Rectal smooth muscle tissue (tissue), 1 donor: ENCODE data around the gene JMJD1C.

Source experiments
- H3K27ac ChIP-seq: one replicate; pipeline ENCODE4 v1.7.0; 2013; ENCODE audit warnings: low read depth, low read length, inconsistent platforms
- H3K27me3 ChIP-seq: one replicate; pipeline ENCODE4 v1.7.0; 2013; ENCODE audit warnings: low read length; ENCODE audit not compliant: control insufficient read depth, insufficient read depth
- H3K36me3 ChIP-seq: one replicate; pipeline ENCODE4 v1.7.0; 2013; ENCODE audit warnings: low read length; ENCODE audit not compliant: control insufficient read depth, insufficient read depth
- H3K4me1 ChIP-seq: one replicate; pipeline ENCODE4 v1.7.0; 2013; ENCODE audit warnings: low read length; ENCODE audit not compliant: control insufficient read depth, insufficient read depth
- H3K4me3 ChIP-seq: one replicate; pipeline ENCODE4 v1.7.0; 2013; ENCODE audit warnings: low read length
- H3K9ac ChIP-seq: one replicate; pipeline ENCODE4 v1.7.0; 2013; ENCODE audit warnings: low read length

The JMJD1C gene

GRCh38 chr10:63452524-63452923, 13.3 kb downstream of the JMJD1C start:
- Histone ChIP-seq H3K9ac (no peak overlapping the region), H3K4me3 (no peak overlapping the region), H3K27ac (no peak overlapping the region), H3K36me3 (no peaks in the 10 kb centered on the region), H3K27me3 (no peaks in the 10 kb centered on the region), H3K4me1 (peaks cover 3% of the 10 kb centered on the region)

DNA sequence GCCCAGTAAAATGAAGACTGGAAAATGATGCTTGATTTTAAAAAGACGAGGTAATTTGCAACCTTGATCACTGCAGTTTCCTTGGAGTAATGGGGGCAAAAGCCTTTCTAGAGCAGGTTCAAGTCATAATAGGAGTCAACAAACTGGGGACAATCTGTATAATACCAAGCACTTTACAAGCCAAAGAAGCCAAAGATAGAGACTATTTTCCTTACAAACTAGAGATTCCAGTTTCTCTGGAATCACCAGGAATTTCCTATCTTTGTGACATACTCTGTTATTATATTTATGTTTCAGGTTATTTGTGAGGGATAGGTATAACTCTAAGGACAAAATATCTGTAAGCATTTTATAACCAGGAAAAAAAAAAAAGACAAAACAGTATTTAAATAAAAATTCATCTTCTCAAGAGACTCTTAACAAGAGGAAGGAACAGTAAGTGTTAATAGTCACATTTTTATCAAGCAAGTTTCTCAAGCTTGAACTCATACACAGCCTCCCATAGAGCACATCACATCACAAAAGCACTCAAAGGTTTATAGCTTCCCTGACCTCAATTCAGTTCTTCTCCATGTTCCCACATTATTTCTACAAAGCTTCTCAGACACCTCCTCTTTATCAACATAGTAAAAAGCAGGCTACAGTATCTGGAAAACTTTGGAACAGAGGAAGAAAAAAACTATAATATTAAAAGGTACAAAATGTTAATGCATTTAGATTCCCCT, 18.9 kb downstream of the JMJD1C start:
- Histone ChIP-seq H3K27ac (no peak overlapping the region), H3K4me3 (no peak overlapping the region), H3K36me3 (no peaks in the 10 kb centered on the region), H3K4me1 (peaks cover 2% of the 10 kb centered on the region), H3K27me3 (no peaks in the 10 kb centered on the region), H3K9ac (no peak overlapping the region)

DNA sequence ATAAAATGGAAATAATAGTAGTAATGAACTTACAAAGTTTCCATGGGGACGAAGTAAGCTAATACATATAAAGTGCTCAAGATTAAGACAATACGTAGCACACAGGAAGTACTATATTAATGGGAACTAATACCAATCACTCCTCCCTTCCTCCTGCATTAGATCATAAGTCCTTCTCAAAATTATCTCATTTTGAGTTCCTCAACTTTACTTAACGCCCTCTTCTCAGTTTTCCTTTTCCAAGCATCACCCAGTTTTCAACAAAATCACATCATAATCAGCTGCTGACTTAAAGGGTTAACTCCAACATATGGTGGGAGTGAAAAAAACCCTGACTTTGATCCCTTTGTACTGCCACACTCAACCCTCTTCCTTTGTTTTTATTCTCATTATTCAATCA, 24.4 kb downstream of the JMJD1C start:
- Histone ChIP-seq H3K36me3 (no peaks in the 10 kb centered on the region), H3K4me1 (peaks cover 6% of the 10 kb centered on the region), H3K27ac (no peak overlapping the region), H3K9ac (no peak overlapping the region), H3K27me3 (no peaks in the 10 kb centered on the region), H3K4me3 (no peak overlapping the region)

DNA sequence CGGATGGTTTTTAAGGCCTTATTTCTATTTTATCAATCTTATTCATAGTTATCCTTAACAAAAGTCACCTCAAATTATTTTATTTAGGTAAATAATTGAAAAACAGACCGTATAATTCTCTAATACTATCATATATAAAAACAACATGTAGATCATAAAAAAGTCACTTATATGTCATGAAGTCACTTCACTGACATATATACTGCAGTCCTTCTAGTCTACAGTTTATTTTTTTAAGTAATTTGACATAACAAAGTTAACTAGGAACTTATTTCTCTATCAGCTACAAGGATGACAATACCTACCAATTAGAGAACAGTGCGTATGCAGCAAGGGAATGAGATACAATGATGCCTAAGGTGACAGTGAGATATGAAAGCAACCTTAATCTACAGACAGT, 26.2 kb downstream of the JMJD1C start:
- Histone ChIP-seq H3K4me1 (peaks cover 8% of the 10 kb centered on the region), H3K4me3 (no peak overlapping the region), H3K9ac (no peak overlapping the region), H3K27ac (no peak overlapping the region), H3K27me3 (no peaks in the 10 kb centered on the region), H3K36me3 (no peaks in the 10 kb centered on the region)

GRCh38 chr10:63438506-63439498, 27.0 kb downstream of the JMJD1C start:
- H3K4me1 ChIP-seq: peaks cover 8% of the 10 kb centered on the region
- no peaks in the 10 kb centered on the region for H3K36me3 ChIP-seq
- no peak overlapping the region for H3K9ac ChIP-seq
- H3K4me3 ChIP-seq: no peak overlapping the region
- H3K27me3 ChIP-seq: no peaks in the 10 kb centered on the region
- H3K27ac ChIP-seq: no peak overlapping the region

GRCh38 chr10:63437116-63437949, 28.4 kb downstream of the JMJD1C start:
- Histone ChIP-seq H3K4me3 (no peak overlapping the region), H3K27ac (no peak overlapping the region), H3K4me1 (peaks cover 8% of the 10 kb centered on the region), H3K27me3 (no peaks in the 10 kb centered on the region), H3K36me3 (no peaks in the 10 kb centered on the region), H3K9ac (no peak overlapping the region)

DNA sequence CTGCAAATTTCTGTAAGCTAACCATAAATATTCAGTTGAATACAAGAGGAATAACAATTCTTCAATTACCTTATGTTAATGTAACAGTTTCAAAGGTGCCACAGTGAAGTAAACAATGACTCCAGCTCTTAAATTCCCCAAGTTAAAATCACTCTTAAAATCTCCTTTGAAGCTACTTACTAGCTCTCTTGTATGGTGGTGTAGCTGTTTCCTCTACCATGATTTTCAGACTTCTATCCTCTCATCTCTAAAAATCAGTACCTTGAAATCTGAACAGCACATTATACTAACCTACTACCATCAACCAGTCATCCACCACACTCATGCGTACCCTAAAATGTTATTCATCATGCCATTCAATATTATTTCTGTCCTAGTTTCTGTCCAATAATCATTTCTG, 29.6 kb downstream of the JMJD1C start:
- no peaks in the 10 kb centered on the region for H3K36me3 ChIP-seq
- H3K27ac ChIP-seq: no peak overlapping the region
- no peak overlapping the region for H3K9ac ChIP-seq
- H3K4me1 ChIP-seq: peaks cover 8% of the 10 kb centered on the region
- no peak overlapping the region for H3K4me3 ChIP-seq
- H3K27me3 ChIP-seq: no peaks in the 10 kb centered on the region

DNA sequence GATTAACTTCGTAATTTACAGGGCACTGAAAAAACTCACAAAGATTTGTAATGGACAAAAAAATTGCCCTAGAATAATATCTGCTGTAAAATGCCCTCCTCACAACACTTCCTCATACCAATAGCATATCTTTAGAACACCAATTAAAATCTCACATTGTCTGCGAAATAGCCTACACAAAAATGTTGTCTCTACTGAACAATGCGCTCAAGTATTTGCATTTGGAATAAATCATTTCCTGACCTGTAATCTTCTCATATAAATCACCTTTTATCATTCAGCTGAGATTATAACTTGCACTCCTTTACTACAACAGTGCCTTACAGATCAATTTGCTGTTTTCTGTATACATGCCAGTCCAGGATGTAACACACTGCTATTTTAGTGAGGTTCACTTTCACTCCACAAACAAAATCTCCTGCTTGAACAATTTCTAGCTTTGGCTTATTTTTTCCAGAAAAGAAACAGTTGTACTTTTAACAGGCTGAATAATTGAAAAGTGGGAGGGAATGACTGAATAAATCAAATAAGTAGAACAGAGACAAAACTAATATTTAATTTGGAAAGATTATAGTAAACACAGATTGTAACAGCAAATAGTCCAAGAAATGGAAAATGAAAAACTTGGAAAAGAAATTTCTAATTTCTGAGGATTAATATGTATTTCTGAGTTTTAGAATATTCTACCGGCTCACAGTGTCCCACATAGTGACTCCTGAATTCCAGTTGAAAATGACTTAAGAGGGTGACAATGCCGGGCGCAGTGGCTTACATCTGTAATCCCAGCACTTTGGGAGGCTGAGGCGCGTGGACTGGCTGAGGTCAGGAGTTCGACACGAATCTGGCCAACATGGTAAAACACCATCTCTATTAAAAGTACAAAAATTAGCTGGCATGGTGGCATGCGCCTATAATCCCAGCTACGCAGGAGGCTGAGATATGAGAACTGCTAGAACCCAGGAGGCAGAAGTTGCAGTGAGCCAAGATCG, 30.6 kb downstream of the JMJD1C start:
- Histone ChIP-seq H3K4me3 (no peak overlapping the region), H3K27ac (no peak overlapping the region), H3K9ac (no peak overlapping the region), H3K36me3 (no peaks in the 10 kb centered on the region), H3K27me3 (no peaks in the 10 kb centered on the region), H3K4me1 (peaks cover 8% of the 10 kb centered on the region)

DNA sequence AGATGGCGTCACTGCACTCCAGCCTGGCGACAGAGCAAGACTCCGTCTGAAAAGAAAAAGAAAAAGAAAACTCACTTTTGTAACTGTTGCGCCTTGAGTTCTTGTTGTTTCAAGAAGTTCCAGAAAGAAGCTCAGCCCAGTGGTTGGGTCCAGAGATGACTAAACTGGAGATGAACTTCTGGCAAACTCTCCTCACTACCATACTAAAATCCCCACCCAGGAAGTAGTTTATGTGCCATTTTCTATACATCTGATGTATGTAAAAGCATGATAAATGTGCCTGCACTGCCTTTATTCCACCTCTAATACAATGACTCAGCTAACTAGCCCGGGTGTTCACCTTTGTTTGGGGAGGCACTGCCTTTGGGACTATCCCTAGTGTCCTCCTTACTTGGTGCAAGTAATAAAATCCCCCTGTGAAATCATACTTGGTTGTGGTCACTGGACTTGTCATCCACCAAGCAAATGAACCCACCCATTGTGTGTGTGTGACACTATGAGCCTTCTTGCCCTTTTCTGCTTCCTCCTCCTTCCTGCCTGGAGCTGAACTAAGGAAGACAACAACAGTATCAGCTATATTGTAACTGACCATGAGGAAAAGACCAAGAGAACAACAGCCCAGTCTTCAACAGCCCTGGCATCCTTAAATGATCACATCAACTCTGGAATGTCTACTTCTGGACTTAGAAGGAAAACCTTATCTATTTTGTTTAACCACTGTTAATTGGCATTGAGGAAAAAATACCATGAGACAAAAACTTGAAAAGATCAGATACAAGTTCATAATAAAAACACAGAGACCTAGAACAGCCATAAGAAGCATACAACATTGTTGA, 33.6 kb downstream of the JMJD1C start:
- H3K9ac ChIP-seq: no peak overlapping the region
- H3K36me3 ChIP-seq: no peaks in the 10 kb centered on the region
- no peak overlapping the region for H3K4me3 ChIP-seq
- H3K27ac ChIP-seq: no peak overlapping the region
- no peaks in the 10 kb centered on the region for H3K27me3 ChIP-seq
- peaks cover 5% of the 10 kb centered on the region for H3K4me1 ChIP-seq

- no peaks in the 10 kb centered on the region for H3K27me3 ChIP-seq
- H3K36me3 ChIP-seq: no peaks in the 10 kb centered on the region
- no peak overlapping the region for H3K9ac ChIP-seq
- peaks cover 2% of the 10 kb centered on the region for H3K4me1 ChIP-seq
- no peak overlapping the region for H3K4me3 ChIP-seq
- H3K27ac ChIP-seq: no peak overlapping the region
Measured at GRCh38 chr10:63430999-63431356, 34.8 kb downstream of the JMJD1C start.
